T-cell (primary cell): ENCODE data around the gene ZNF276. TPM values are rescaled to one million over a fixed set of nuclear protein-coding genes. Genes with fewer than 3 reads are reported as not detected.
"Not testable (repeated sequence)": the region's sequence is repeated elsewhere in the genome, so short reads cannot be mapped to it uniquely, and the experiment has no call there.

ENCODE experiments used
- ATAC-seq, 4 experiments: fragments of 200-7000 bp in 3 of 4; fragments of 150-1000 bp in 1 of 4; cut with Tn5 transposase; replicated peaks in 1 of 4; 1 replicate in 3 of 4; 2 replicates in 1 of 4; pipeline ENCODE4 v1.10.0; 2021; ENCODE audit warnings: moderate library complexity in 3 of 4, mild to moderate bottlenecking in 2 of 4, moderate number of reproducible peaks in 1 of 4
- CTCF ChIA-PET, 2 donors: fragments of 300-600 bp; sonication (Branson Sonifier 250); formaldehyde crosslinking; loops; one replicate each; lab custom pipeline; 2022; ENCODE audit warnings: antibody characterized with exemption in 2 of 2; lab: Charles Lee
- POLR2A ChIA-PET, 2 donors: fragments of 300-600 bp; sonication (Branson Sonifier 250); formaldehyde crosslinking; loops; one replicate each; lab custom pipeline; 2022; ENCODE audit warnings: antibody characterized with exemption in 2 of 2; lab: Charles Lee
- DNase-seq, 35 experiments: peaks; one replicate each; pipeline versions ENCODE4 v3.0.0 to v3.0.0-alpha.2; 2013 to 2023
- H3K27ac ChIP-seq: one replicate; pipeline ENCODE4 v1.5.1; 2013; ENCODE audit warnings: low read length
- H3K27me3 ChIP-seq, 2 experiments: replicated peaks in 1 of 2; 1 replicate in 1 of 2; 2 replicates in 1 of 2; pipeline versions ENCODE4 v1.6.1 to v1.7.0; 2013; ENCODE audit warnings: low read length in 1 of 2, mixed read lengths in 1 of 2; ENCODE audit not compliant: control insufficient read depth in 2 of 2, insufficient read depth in 2 of 2; ENCODE audit errors: extremely low read depth in 1 of 2
- H3K36me3 ChIP-seq, 2 donors: 1 replicate in 1 of 2; 2 replicates in 1 of 2; pipeline versions ENCODE4 v1.6.1 to v1.7.0; 2013; ENCODE audit warnings: low read length in 1 of 2; ENCODE audit not compliant: control insufficient read depth in 2 of 2, insufficient read depth in 1 of 2; ENCODE audit errors: extremely low read depth in 1 of 2
- H3K4me1 ChIP-seq, 2 experiments: 1 replicate in 1 of 2; 2 replicates in 1 of 2; pipeline versions ENCODE4 v1.6.1 to v1.7.0; 2013; ENCODE audit warnings: low read length in 2 of 2, mixed read lengths in 1 of 2; ENCODE audit not compliant: insufficient read depth in 2 of 2, control insufficient read depth in 1 of 2; ENCODE audit errors: extremely low read depth in 1 of 2
- H3K4me3 ChIP-seq, 2 donors: 1 replicate in 1 of 2; 2 replicates in 1 of 2; pipeline versions ENCODE4 v1.5.1 to v1.7.0; 2013; ENCODE audit warnings: mild to moderate bottlenecking in 2 of 2, low read length in 1 of 2, moderate library complexity in 1 of 2; ENCODE audit not compliant: control insufficient read depth in 1 of 2; ENCODE audit errors: extremely low read depth in 1 of 2
- H3K9me3 ChIP-seq: 2 replicates; pipeline ENCODE4 v1.7.0; 2013
- H3K27ac Mint-ChIP-seq, 2 donors: one replicate each; pipeline ENCODE4 v1.8.0; 2020 to 2021; ENCODE audit warnings: mild to moderate bottlenecking in 2 of 2, mixed read lengths in 2 of 2
- H3K27me3 Mint-ChIP-seq, 2 donors: one replicate each; pipeline ENCODE4 v1.8.0; 2021 to 2022; ENCODE audit warnings: mixed read lengths in 2 of 2
- H3K36me3 Mint-ChIP-seq: one replicate; pipeline ENCODE4 v1.8.0; 2021; ENCODE audit warnings: mixed read lengths
- H3K4me1 Mint-ChIP-seq, 3 donors: one replicate each; pipeline ENCODE4 v1.8.0; 2020 to 2022; ENCODE audit warnings: mixed read lengths in 3 of 3, mild to moderate bottlenecking in 1 of 3
- H3K4me3 Mint-ChIP-seq, 3 donors: one replicate each; pipeline ENCODE4 v1.8.0; 2020 to 2022; ENCODE audit warnings: mild to moderate bottlenecking in 3 of 3, mixed read lengths in 3 of 3, moderate library complexity in 3 of 3
- H3K9me3 Mint-ChIP-seq, 3 donors: one replicate each; pipeline ENCODE4 v1.8.0; 2020 to 2022; ENCODE audit warnings: mixed read lengths in 3 of 3
- WGBS: methylation state at CpG from one replicate; pipeline ENCODE4 v1.1.5; 2013; ENCODE audit warnings: missing lambda C conversion rate; ENCODE audit not compliant: insufficient coverage; 5-methylcytosine and 5-hydroxymethylcytosine counted together
- total RNA-seq, 35 experiments: library from RNA in 6 of 35; stranded (reverse) in 6 of 35; fragments of 120-200 nt in 1 of 35; gene quantifications; one replicate each; pipeline versions ENCODE4 v1.2.1 to v1.2.4 and lab custom pipeline; 2013 to 2026

Gene ZNF276
- total RNA-seq, 5 donors from 2014 or later (not counting 1 experiment from before 2014, with no cell fraction given): 131 to 203 (median 195) TPM

DNA sequence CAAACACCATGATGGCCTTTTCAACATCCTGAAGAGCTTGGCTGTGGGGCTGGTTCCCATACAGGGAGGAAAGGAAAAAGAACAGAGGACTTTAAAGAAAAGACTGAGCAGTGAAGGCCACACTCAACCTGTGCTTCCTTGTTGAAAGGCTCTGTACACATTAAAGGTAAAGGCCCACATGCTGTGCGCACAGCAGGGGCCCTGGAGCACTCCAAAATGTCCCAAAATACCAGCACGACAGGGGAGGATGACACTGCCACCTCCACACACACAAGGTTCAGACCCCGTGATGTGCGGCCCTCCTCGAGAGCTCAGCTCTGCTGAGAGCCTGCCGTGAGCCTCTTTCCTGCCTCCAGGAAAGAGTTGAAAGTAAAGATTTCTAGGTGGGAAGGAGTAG is 58.6 kb downstream of the ZNF276 start:
- WGBS: 100% methylated on average over 2 of the region's 6 CpGs
- Mint-ChIP-seq H3K4me3 (no peak overlapping the region), H3K27me3 (no peaks in the 10 kb centered on the region), H3K4me1 (peaks cover 13 to 16% (median 14%) of the 10 kb centered on the region in 3 donors), H3K9me3 (no peaks in the 10 kb centered on the region), H3K36me3 (no peaks in the 10 kb centered on the region), H3K27ac (no peak overlapping the region)
- Histone ChIP-seq H3K27ac (no peak overlapping the region), H3K4me3 (no peak overlapping the region), H3K4me1 (peaks cover 3 to 14% of the 10 kb centered on the region in 2 experiments), H3K27me3 (no peaks in the 10 kb centered on the region), H3K9me3 (no peaks in the 10 kb centered on the region), H3K36me3 (peaks cover 0 to 3% of the 10 kb centered on the region in 2 donors)
- DNase-seq: no peak
- CTCF ChIA-PET: no interaction called here
- ATAC-seq: no peak
- POLR2A ChIA-PET: interaction anchor here in 1 of 2 donors (0.6 to 0.8 kb wide), 2 partner anchors 9 to 41 kb away, joined by 3 read pairs; no protein-coding TSS in a partner anchor

DNA sequence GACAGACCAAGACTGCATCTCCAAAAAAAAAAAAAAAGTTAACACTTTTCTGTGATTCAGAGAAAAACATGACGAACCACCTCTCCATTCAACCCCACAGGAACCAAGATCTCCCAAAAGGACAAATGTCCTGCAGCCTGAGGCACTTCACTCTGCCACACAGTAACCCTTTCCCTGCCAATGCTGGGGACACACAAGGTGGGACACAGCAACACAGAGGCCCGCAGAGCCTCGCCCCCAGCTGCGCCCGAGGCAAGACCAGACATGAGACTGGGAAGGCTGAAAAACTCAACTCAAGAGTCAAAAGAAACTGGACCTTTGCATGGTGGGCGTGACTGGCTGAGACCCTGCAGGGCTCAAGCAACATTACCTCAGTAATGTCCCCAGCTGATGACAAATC is 61.2 kb downstream of the ZNF276 start:
- no peak overlapping the region for H3K4me3 ChIP-seq
- H3K9me3 ChIP-seq: no peaks in the 10 kb centered on the region
- peaks cover 33 to 36% (median 34%) of the 10 kb centered on the region in 3 donors for H3K4me1 Mint-ChIP-seq
- H3K9me3 Mint-ChIP-seq: no peaks in the 10 kb centered on the region
- WGBS: 97% methylated on average over 5 of the region's 6 CpGs
- no peaks in the 10 kb centered on the region for H3K27me3 Mint-ChIP-seq
- DNase-seq (no peak), ATAC-seq (no peak)
- H3K4me3 Mint-ChIP-seq: no peak overlapping the region
- H3K4me1 ChIP-seq: peaks cover 20 to 37% of the 10 kb centered on the region in 2 experiments
- H3K27ac ChIP-seq: no peak overlapping the region
- ChIA-PET CTCF (no interaction called here), POLR2A (no interaction called here)
- H3K36me3 ChIP-seq: no peaks in the 10 kb centered on the region
- H3K36me3 Mint-ChIP-seq: no peaks in the 10 kb centered on the region
- no peak overlapping the region for H3K27ac Mint-ChIP-seq
- no peaks in the 10 kb centered on the region for H3K27me3 ChIP-seq

- not testable (repeated sequence) for DNase-seq, H3K4me3 ChIP-seq, H3K27me3 Mint-ChIP-seq, H3K36me3 Mint-ChIP-seq, H3K9me3 ChIP-seq, H3K36me3 ChIP-seq, H3K9me3 Mint-ChIP-seq, ATAC-seq, H3K27ac ChIP-seq, H3K27me3 ChIP-seq
- Mint-ChIP-seq H3K4me3 (peak overlapping the region in 1 of 3 donors; percentile 64), H3K27ac (peak overlapping the region in 1 of 2 donors; percentile 83), H3K4me1 (peaks cover 34 to 36% (median 34%) of the 10 kb centered on the region in 3 donors)
- ChIA-PET CTCF (interaction anchor here in 1 of 2 donors (0.5 to 0.7 kb wide), 2 partner anchors 57 to 96 kb away, joined by 3 read pairs; no protein-coding TSS in a partner anchor), POLR2A (interaction anchor here in 1 of 2 donors (0.6 kb wide), 1 partner anchor 158 kb away, joined by 5 read pairs; no protein-coding TSS in a partner anchor)
- H3K4me1 ChIP-seq: peaks cover 20 to 37% of the 10 kb centered on the region in 2 experiments
- 100% methylated on average over 3 of the region's 6 CpGs for WGBS
These were observed 62.6 kb downstream of the ZNF276 start for GRCh38 chr16:89783952-89784351.

DNA sequence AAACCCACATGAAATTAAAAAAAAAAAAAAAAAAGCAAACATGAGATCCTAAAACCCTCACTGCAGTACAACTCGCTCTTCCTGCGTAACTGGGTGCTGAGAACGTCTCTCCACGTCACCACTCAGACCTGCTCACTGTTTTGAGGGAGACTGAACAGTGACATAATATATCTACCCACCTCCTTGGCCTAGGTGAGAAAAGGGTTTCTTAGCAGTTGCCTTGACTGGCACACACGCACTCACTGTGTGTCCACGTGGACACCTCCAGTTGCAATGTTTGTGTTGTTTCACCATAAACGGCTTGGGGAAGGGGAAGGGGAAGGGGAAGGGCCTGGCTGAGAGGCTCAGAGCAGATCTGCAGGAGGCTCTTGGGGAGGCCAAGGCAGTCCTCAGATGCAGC is 63.1 kb downstream of the ZNF276 start:
- H3K9me3 Mint-ChIP-seq: no peaks in the 10 kb centered on the region
- H3K27ac Mint-ChIP-seq: peak overlapping the region; percentile 61 to 83
- Histone ChIP-seq H3K27me3 (no peaks in the 10 kb centered on the region), H3K4me3 (no peak overlapping the region), H3K36me3 (no peaks in the 10 kb centered on the region), H3K4me1 (peaks cover 20 to 37% of the 10 kb centered on the region in 2 experiments), H3K27ac (no peak overlapping the region), H3K9me3 (no peaks in the 10 kb centered on the region)
- ChIA-PET POLR2A (no interaction called here), CTCF (interaction anchor here in 1 of 2 donors (0.7 kb wide), 1 partner anchor 57 kb away, joined by 3 read pairs; no protein-coding TSS in a partner anchor)
- no peaks in the 10 kb centered on the region for H3K36me3 Mint-ChIP-seq
- ATAC-seq (peak in 3 of 4 experiments; percentile 4 to 86 (median 32)), DNase-seq (peak in 19 of 35 experiments; percentile 10 to 68 (median 34))
- no peaks in the 10 kb centered on the region for H3K27me3 Mint-ChIP-seq
- WGBS: no CpG with 5 or more reads among the region's 7 CpGs
- H3K4me3 Mint-ChIP-seq: peak overlapping the region; percentile 31 to 64 (median 32)
- H3K4me1 Mint-ChIP-seq: peaks cover 34 to 36% (median 34%) of the 10 kb centered on the region in 3 donors

DNA sequence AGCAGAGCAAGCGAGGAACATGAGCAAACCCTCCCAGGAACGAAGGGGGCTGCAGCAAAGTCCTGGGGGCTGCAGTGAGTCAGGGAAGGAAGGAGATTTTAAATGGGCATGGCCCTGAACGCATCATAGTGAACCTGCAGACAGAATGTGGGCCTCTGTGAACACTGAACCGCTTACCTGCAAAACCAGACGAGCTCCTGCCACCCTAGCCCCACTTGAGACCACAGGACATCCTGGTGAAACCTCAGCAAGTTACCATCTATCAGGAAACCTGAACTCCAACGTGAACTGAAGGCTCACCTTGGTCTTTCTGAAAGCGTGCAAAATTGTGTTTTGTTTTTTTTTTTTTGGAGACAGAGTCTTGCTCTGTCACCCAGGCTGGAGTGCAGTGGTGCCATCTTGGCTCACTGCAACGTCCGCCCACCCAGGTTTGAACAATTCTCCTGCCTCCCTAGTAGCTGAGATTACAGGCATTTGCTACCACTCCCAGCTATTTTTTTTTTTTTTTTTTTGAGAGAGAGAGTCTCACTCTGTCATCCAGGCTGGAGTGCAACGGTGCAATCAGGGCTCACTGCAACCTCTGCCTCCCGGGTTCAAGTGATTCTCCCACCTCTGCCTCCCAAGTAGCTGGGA is 64.3 kb downstream of the ZNF276 start:
- ATAC-seq: peak; percentile 81 to 91 (median 87)
- peak overlapping the region in 2 of 3 donors; percentile 15 to 64 for H3K4me3 Mint-ChIP-seq
- CTCF ChIA-PET: interaction anchor here (0.6 to 0.9 kb wide), 3 partner anchors 24 to 83 kb away, joined by 3 to 6 read pairs (median 4); no protein-coding TSS in a partner anchor
- POLR2A ChIA-PET: interaction anchor here in 1 of 2 donors (0.6 to 0.7 kb wide), 2 partner anchors 69 to 89 kb away, joined by 6 to 9 read pairs; no protein-coding TSS in a partner anchor
- 11% methylated on average over 3 of the region's 11 CpGs for WGBS
- Histone ChIP-seq H3K36me3 (no peaks in the 10 kb centered on the region), H3K4me1 (peaks cover 20 to 37% of the 10 kb centered on the region in 2 experiments), H3K27me3 (no peaks in the 10 kb centered on the region), H3K9me3 (no peaks in the 10 kb centered on the region), H3K27ac (no peak overlapping the region), H3K4me3 (peak overlapping the region in 1 of 2 donors; percentile 15)
- H3K4me1 Mint-ChIP-seq: peaks cover 34 to 36% (median 34%) of the 10 kb centered on the region in 3 donors
- no peaks in the 10 kb centered on the region for H3K27me3 Mint-ChIP-seq
- H3K9me3 Mint-ChIP-seq: no peaks in the 10 kb centered on the region
- peak; percentile 18 to 74 (median 48) for DNase-seq
- H3K36me3 Mint-ChIP-seq: no peaks in the 10 kb centered on the region
- peak overlapping the region; percentile 61 to 83 for H3K27ac Mint-ChIP-seq

DNA sequence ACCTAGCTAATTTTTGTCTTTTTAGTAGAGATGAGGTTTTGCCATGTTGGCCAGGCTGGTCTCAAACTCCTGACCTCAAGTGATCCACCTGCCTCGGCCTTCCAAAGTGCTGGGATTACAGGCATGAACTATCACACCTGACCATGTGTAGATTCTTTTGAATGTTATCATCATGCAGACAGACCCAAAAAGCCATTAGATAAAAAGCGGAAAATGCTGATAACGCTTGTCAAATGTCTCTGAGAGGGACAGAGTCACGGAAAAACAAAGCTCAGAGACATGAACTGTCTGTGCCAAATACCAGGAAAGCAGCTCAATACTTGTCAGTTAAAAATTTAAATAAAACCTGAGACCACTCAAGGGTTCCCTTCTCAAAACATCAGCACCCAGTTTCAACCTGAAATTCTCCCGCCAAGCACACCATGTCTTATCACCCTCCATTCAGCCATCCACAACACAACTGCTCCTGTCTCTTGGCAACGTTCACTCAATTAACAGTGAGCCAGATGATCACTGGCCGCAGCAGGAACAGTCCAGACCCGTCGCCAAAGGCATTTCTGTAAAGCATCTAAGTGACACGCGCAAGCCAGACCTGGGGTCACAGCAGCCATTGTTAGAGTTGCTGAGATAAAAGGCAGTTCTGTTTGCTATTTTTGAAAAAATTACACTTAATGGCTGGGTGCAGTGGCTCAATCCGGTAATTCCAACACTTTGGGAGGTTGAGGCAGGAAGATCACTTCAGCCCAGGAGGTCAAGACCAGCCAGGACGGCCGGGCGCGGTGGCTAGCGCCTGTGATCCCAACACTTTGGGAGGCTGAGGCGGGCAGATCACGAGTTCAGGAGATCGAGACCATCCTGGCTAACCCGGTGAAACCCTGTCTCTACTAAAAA is 65.4 kb downstream of the ZNF276 start:
- Mint-ChIP-seq H3K27me3 (no peaks in the 10 kb centered on the region), H3K27ac (peak overlapping the region in 1 of 2 donors; percentile 72)
- POLR2A ChIA-PET: interaction anchor here in 1 of 2 donors (0.6 kb wide), 1 partner anchor 70 kb away, joined by 6 read pairs; no protein-coding TSS in a partner anchor

More for the DNA sequence above, 65.4 kb downstream of the ZNF276 start:
- H3K4me1 Mint-ChIP-seq: peaks cover 34 to 36% (median 34%) of the 10 kb centered on the region in 3 donors
- H3K27me3 ChIP-seq: no peaks in the 10 kb centered on the region
- no peak for DNase-seq
- H3K36me3 ChIP-seq: no peaks in the 10 kb centered on the region
- H3K27ac ChIP-seq: no peak overlapping the region
- CTCF ChIA-PET: interaction anchor here in 1 of 2 donors (0.7 kb wide), 1 partner anchor 84 kb away, joined by 6 read pairs; no protein-coding TSS in a partner anchor
- H3K36me3 Mint-ChIP-seq: no peaks in the 10 kb centered on the region
- no peaks in the 10 kb centered on the region for H3K9me3 ChIP-seq
- peak overlapping the region in 1 of 3 donors; percentile 64 for H3K4me3 Mint-ChIP-seq
- ATAC-seq: no peak
- no peak overlapping the region for H3K4me3 ChIP-seq
- H3K9me3 Mint-ChIP-seq: no peaks in the 10 kb centered on the region
- 100% methylated on average over 18 of the region's 21 CpGs for WGBS
- peaks cover 20 to 37% of the 10 kb centered on the region in 2 experiments for H3K4me1 ChIP-seq
